Myometrial cell (primary cell): ENCODE data around the gene TSSK6. TPM values are rescaled to one million over a fixed set of nuclear protein-coding genes. Genes with fewer than 3 reads are reported as not detected.

Experiments
- total RNA-seq: library from RNA; depleted of rRNA; stranded (reverse); fragments of >200 nt; gene quantifications from 2 replicates; pipeline ENCODE4 v1.2.3, GENCODE V29; 2015

The TSSK6 gene
- 0.35 and 0.86 TPM in 2 replicates for total RNA-seq

DNA sequence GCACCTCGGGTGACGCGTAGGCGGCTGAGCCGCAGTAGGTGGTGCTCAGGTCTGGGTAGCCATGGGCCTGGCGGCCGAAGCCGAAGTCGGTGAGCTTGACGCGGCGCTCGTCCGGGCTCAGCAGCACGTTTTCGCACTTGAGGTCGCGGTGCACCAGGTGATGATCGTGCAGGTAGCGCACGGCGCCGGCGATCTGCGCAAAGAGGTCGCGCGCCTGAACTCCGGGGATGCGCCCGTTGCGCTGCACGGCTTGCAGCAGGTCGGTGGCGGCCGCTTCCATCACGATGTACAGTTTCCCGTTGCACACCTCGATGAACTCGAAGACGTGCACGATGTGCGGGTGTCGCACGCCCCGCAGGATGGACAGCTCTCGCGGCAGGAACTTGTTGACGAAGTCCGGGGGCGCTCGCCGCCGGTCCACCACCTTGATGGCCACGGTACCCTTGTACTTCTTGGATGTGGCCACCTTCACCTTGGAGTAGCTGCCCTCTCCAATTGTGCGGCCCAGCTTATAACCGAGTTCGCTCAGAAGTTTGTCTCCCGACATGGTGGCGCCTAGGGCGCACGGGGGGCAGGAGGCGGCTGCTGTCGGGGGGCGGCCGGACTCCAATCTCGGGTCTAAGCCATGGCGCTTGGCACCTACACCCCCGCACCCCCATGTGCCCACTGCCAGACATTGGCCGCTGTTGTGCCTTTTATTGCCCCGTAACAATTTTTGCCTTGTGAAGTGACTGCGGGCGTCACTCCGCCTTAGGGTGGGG lies at the start of gene TSSK6:
TSSK6 (minus strand) TSS at position 668 of the 761 bp plus-strand sequence; CDS start at position 547, 121 bp downstream.

DNA sequence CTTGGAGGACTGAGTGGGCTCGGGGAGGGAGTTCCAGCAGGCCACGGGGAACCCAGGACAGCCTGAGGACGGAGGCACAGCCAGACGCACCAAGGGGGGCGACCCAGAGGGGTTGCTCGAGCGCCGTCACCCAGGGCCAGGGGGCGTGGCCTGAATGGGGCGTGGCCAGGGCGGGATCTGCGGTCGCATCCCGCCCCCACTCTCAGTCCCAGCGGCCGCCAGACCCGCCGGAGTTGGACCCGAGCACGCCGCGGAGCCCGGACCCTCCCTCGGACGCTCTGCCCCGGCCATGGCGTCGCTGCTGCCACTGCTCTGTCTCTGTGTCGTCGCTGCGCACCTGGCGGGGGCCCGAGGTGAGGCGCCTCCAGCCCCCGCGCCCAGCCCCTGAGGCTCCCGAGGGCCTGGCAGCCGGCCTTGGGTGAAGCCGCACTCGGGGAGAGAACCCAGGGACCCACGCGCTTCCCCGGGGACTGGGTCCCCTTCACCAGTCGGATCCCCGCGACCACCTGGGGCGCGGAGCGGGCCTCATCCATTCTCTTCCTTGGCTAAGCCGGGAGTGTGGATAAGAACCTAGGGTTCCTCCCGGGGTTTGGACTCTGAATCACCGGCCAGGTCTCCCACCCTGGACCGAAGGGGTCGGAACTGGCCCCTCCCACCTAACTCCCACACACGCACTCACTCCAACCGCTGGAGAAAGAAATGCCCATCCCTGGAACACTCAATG lies 22.9 kb upstream of the TSSK6 start, which contains the start of gene CILP2:
CILP2 (plus strand) TSS at position 205 of the 724 bp plus-strand sequence; CDS start at position 290, 85 bp downstream.

DNA sequence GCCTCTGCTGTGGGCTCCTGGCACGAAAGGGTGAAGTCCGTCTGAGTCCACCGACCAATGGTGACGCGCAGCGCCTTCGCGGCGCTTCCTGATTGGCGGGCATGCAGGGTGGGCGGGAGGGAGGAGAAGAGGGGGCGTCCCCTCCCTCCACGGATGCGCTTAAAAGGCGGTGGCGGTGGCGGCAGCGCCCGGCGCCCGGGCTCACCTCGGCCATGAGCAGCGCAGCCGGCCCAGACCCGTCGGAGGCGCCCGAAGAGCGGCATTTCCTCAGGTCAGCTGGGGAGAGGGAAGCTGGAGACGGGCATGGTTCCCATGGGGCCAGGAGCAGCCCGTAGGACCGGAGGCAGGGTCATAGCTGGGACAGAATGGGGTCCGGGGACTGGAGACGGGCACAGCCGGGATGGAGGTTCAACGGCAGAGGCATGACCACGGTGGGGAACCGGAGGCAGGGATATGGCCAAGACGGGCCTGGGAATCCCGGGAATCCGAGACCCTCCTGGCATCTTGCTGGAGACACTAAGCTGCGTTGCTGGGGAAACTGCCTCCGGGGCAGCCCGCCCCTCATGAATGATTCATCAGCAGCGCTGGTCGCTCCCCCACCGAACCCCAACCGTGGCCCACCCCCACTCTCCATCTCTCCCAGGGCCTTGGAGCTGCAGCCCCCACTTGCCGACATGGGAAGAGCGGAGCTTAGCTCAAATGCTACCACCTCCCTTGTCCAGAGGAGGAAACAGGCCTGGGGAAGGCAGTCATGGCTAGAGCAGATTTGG lies 13.6 kb upstream of the TSSK6 start, which contains the start of gene YJEFN3:
YJEFN3 (plus strand) TSS at position 191 of the 770 bp plus-strand sequence; CDS start at position 213, 22 bp downstream.

DNA sequence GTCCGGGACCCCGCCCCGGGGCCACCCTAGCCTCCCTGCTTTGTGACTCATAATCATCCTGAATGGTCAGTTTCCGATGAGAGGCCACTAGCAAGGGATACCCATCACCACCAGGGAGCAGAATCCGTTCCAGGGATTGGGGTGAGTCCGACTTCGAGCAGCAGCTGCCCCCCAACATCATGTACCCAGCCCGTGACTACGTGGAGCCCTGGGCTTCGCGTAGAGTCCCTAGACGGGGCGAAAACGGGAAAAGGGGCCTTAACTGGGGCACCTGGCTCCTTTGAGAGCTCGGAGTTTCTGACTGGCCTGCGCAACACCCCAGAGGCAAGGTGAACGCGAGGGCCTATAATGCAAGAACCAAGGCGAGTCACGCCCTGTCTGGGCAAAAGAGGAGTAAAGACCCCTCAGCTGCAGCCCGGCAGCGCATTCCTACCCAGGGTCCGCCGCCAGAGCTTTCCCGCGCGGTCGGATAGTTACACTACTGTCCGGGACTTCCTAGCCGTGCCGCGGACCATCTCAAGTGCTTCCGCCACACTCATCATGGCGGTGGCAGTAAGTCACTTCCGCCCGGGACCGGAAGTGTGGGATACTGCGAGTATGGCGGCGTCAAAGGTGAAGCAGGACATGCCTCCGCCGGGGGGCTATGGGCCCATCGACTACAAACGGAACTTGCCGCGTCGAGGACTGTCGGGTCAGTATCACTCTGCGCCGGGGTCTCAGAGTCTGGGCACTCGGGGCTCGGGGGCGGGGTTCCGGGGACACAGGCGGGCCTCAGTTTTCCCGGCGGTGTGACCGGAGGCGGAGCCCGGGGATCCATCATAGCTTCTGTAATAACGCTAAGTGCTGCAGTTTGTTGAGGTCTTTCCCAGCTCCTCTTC lies 533 bp upstream of the TSSK6 start, which contains the start of gene NDUFA13:
NDUFA13 (plus strand) TSS at position 584 of the 878 bp plus-strand sequence; CDS start at position 598, 14 bp downstream.

Other genes with a start within 250 kb of the TSSK6 start
- gene TM6SF2, start 242.2 kb downstream of the TSSK6 start, total RNA-seq: 0.71 and 1.2 TPM in 2 replicates
- 28.3 and 37.7 TPM in 2 replicates for gene SUGP1, start 195.0 kb downstream of the TSSK6 start, total RNA-seq
- gene MAU2, start 194.7 kb downstream of the TSSK6 start, total RNA-seq: 17.9 and 18.5 TPM in 2 replicates
- 47.9 and 51.9 TPM in 2 replicates for gene GATAD2A, start 109.9 kb downstream of the TSSK6 start, total RNA-seq
- 17.5 and 174 TPM in 2 replicates for gene NDUFA13, start 677 bp upstream of the TSSK6 start, total RNA-seq
- 0.58 and 3.2 TPM in 2 replicates for gene YJEFN3, start 13.4 kb upstream of the TSSK6 start, total RNA-seq
- gene CILP2, start 22.7 kb upstream of the TSSK6 start, total RNA-seq: 0.89 and 2.0 TPM in 2 replicates
- 1.4 TPM in 1 of 2 replicates, not detected in the other for gene PBX4, start 103.1 kb upstream of the TSSK6 start, total RNA-seq
- gene LPAR2, start 112.7 kb upstream of the TSSK6 start, total RNA-seq: 2.3 and 2.7 TPM in 2 replicates
- gene GMIP, start 128.1 kb upstream of the TSSK6 start, total RNA-seq: 25.7 and 46.7 TPM in 2 replicates
- 41.8 and 124 TPM in 2 replicates for gene ATP13A1, start 148.1 kb upstream of the TSSK6 start, total RNA-seq
- 2.8 and 3.2 TPM in 2 replicates for gene ZNF101, start 153.3 kb upstream of the TSSK6 start, total RNA-seq
- 3.4 and 4.0 TPM in 2 replicates for gene ZNF14, start 217.6 kb upstream of the TSSK6 start, total RNA-seq